Osteocyte (in vitro differentiated cells): ENCODE measurements around the gene IFT88. TPM values are rescaled to one million over a fixed set of nuclear protein-coding genes. Genes with fewer than 3 reads are reported as not detected.
A peak's percentile ranks its signal among the peaks of the same experiment; 100 is the strongest.

Source experiments
- DNase-seq: peaks from one replicate; pipeline ENCODE4 v3.0.0; 2021; ENCODE audit warnings: mixed read lengths; ENCODE audit not compliant: unreplicated experiment; ENCODE audit errors: extremely low spot score
- H3K27ac Mint-ChIP-seq: one replicate; pipeline ENCODE4 v1.8.0; 2021; ENCODE audit warnings: mild to moderate bottlenecking, mixed read lengths; ENCODE audit not compliant: unreplicated experiment
- H3K27me3 Mint-ChIP-seq: one replicate; pipeline ENCODE4 v1.8.0; 2021; ENCODE audit warnings: mixed read lengths; ENCODE audit not compliant: unreplicated experiment
- H3K36me3 Mint-ChIP-seq: one replicate; pipeline ENCODE4 v1.8.0; 2021; ENCODE audit warnings: mixed read lengths; ENCODE audit not compliant: unreplicated experiment
- H3K4me1 Mint-ChIP-seq: one replicate; pipeline ENCODE4 v1.8.0; 2021; ENCODE audit warnings: mixed read lengths; ENCODE audit not compliant: unreplicated experiment
- H3K4me3 Mint-ChIP-seq: one replicate; pipeline ENCODE4 v1.8.0; 2021; ENCODE audit warnings: mild to moderate bottlenecking, moderate library complexity, mixed read lengths; ENCODE audit not compliant: unreplicated experiment
- H3K9me3 Mint-ChIP-seq: one replicate; pipeline ENCODE4 v1.8.0; 2021; ENCODE audit warnings: mixed read lengths; ENCODE audit not compliant: unreplicated experiment
- long read RNA-seq: library from polyadenylated mRNA; unstranded; transcript quantifications from one replicate; pipeline ENCODE4 v2.0.0, GENCODE V29; 2021
- total RNA-seq: library from RNA; stranded (reverse); gene quantifications from 2 replicates; pipeline ENCODE4 v1.2.1, GENCODE V29; 2021
- TF ChIP-seq, protein P1 (sequence below): fragments of 200-600 bp; sonication (generic); IDR thresholded peaks from 2 replicates; pipeline ENCODE4 v1.5.0; 2021; ENCODE audit warnings: antibody characterized with exemption, mild to moderate bottlenecking, moderate library complexity

IFT88 gene, protein sequence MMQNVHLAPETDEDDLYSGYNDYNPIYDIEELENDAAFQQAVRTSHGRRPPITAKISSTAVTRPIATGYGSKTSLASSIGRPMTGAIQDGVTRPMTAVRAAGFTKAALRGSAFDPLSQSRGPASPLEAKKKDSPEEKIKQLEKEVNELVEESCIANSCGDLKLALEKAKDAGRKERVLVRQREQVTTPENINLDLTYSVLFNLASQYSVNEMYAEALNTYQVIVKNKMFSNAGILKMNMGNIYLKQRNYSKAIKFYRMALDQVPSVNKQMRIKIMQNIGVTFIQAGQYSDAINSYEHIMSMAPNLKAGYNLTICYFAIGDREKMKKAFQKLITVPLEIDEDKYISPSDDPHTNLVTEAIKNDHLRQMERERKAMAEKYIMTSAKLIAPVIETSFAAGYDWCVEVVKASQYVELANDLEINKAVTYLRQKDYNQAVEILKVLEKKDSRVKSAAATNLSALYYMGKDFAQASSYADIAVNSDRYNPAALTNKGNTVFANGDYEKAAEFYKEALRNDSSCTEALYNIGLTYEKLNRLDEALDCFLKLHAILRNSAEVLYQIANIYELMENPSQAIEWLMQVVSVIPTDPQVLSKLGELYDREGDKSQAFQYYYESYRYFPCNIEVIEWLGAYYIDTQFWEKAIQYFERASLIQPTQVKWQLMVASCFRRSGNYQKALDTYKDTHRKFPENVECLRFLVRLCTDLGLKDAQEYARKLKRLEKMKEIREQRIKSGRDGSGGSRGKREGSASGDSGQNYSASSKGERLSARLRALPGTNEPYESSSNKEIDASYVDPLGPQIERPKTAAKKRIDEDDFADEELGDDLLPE
- 13.7 TPM in 2 replicates for total RNA-seq
- long read RNA-seq, transcript IFT88-202 (26 exons, 2,856 nt): major isoform, 13 of 101 reads
- long read RNA-seq, partial matches to known transcripts: 48 of 101 reads
- long read RNA-seq, other reads (novel, unspliced or antisense): 37 of 101 reads

DNA sequence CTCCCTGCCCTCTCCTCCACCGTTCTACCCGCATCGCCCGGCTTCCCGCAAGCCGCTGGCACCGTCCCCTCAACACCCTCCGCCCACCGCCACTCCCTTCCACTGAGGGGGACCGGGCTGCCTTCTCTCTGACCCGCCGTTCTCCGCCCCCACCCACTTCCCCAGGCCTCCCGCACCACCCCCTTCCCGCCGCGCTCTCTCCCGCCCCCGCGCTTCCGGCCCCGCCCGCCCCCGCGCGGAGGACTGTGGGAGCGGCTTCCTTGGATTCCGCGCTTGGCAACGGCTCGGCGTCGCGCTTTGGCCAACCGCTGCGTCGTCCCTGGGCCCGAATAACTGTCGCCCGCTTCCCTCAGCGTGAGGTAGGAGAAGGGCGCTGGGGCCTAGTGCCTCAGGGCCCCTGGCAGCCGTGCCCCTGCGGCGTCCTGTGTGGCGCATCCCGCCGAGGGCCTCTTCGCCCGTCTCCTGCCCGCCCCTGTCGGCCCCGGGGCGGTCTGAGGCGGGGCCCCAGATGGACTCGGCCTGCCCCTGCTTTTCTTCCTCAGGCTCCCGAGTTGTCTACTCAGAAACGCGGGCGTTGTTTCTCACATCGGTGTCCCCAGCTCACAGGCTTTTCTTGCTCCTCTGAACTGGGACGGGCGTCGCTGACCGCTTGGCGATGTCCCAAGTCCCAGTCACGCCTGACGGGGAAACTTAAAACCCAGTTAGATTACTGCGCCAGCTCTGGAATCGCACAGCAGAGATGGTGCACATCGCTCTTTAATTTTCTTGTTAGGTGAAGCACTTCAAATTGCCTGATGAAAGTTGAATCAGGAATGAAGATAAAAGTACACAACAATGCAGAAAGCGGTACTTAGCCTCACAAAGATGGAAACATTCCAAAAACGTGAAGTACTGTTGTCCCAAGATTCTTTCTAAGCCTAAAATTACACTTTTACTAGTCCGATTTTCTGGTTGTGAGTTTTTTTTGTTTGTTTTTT, at the start of gene IFT88:
Gene IFT88, plus strand, starts transcription at position 260 of the 977 bp plus-strand sequence. CDS start 7,229 bp downstream, outside the sequence.
- Mint-ChIP-seq H3K27me3 (no peaks in the 10 kb centered on the region), H3K4me1 (peaks cover 15% of the 10 kb centered on the region), H3K27ac (peak within 1 kb of the TSS; percentile 98), H3K4me3 (peak within 1 kb of the TSS; percentile 91), H3K9me3 (no peaks in the 10 kb centered on the region), H3K36me3 (no peaks in the 10 kb centered on the region)
- peak; percentile 96 for DNase-seq
- TF ChIP-seq, protein P1, sequence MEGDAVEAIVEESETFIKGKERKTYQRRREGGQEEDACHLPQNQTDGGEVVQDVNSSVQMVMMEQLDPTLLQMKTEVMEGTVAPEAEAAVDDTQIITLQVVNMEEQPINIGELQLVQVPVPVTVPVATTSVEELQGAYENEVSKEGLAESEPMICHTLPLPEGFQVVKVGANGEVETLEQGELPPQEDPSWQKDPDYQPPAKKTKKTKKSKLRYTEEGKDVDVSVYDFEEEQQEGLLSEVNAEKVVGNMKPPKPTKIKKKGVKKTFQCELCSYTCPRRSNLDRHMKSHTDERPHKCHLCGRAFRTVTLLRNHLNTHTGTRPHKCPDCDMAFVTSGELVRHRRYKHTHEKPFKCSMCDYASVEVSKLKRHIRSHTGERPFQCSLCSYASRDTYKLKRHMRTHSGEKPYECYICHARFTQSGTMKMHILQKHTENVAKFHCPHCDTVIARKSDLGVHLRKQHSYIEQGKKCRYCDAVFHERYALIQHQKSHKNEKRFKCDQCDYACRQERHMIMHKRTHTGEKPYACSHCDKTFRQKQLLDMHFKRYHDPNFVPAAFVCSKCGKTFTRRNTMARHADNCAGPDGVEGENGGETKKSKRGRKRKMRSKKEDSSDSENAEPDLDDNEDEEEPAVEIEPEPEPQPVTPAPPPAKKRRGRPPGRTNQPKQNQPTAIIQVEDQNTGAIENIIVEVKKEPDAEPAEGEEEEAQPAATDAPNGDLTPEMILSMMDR: no peak

DNA sequence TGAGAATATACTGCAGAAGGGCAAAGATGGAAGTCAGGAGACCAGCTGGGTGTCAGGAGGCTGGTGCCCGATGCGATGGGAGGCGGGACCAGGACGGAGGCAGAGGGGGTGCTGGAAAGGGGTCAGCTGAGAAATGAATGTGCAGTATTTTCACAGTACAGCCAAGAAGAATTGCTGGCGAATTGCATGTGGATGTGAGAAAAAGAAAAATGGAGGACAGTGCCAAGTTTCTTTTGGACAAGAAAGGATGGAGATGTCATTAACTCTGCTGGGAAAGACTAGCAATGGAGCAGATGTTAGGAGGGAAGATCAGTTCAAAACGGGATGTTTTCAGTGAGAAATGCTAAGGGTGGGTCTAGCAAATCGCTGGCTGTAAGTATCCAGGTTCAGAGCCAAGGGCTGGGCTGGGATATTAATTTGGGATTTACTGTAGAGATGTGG, 48.3 kb upstream of the IFT88 start:
- no peak for DNase-seq
- Mint-ChIP-seq H3K36me3 (no peaks in the 10 kb centered on the region), H3K4me1 (peaks cover 5% of the 10 kb centered on the region), H3K4me3 (no peak overlapping the region), H3K27me3 (no peaks in the 10 kb centered on the region), H3K9me3 (no peaks in the 10 kb centered on the region), H3K27ac (no peak overlapping the region)
- TF ChIP-seq, protein P1: no peak

DNA sequence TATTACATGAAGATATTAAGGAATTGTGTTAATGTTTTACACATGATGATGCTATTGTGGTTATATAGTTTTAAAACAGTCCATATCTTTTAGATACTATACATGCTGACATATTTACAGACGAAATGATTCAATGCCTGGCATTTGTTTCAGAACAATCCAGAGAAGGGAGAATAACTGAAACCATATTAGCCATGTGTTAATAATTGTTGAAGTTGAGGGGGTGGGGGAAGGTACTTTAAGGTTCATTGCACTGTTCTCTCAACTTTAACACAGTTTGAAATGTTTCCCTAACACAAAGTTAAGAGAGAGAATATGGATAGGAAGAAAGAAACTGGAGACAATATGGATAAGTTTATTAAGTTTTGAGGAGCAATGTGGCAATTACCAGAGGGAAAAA, 47.1 kb upstream of the IFT88 start:
- Mint-ChIP-seq H3K4me1 (peaks cover 8% of the 10 kb centered on the region), H3K4me3 (no peak overlapping the region), H3K27me3 (no peaks in the 10 kb centered on the region), H3K9me3 (no peaks in the 10 kb centered on the region), H3K27ac (no peak overlapping the region), H3K36me3 (no peaks in the 10 kb centered on the region)
- TF ChIP-seq, protein P1: no peak
- no peak for DNase-seq

GRCh38 chr13:20521364-20522115, 45.4 kb upstream of the IFT88 start:
- TF ChIP-seq, protein P1: no peak
- H3K4me1 Mint-ChIP-seq: peaks cover 13% of the 10 kb centered on the region
- no peak for DNase-seq
- H3K27me3 Mint-ChIP-seq: no peaks in the 10 kb centered on the region
- H3K4me3 Mint-ChIP-seq: no peak overlapping the region
- no peaks in the 10 kb centered on the region for H3K36me3 Mint-ChIP-seq
- H3K9me3 Mint-ChIP-seq: no peaks in the 10 kb centered on the region
- no peak overlapping the region for H3K27ac Mint-ChIP-seq
